ENCODE measurements around the gene CMAS. TPM values are rescaled to one million over a fixed set of nuclear protein-coding genes. Genes with fewer than 3 reads are reported as not detected.
"Not testable (repeated sequence)": the region's sequence is repeated elsewhere in the genome, so short reads cannot be mapped to it uniquely, and the experiment has no call there.

Gene CMAS
- total RNA-seq, 1 donor, result 20.6 TPM

- H3K9me3 ChIP-seq (ENCODE audit: low read depth, low read length), result no peaks in the 10 kb centered on the region
- no peak overlapping the region for H3K4me2 ChIP-seq (ENCODE audit: insufficient read depth, low read length)
- H3K27ac ChIP-seq (ENCODE audit: low read depth, low read length), result no peak overlapping the region
- no peak overlapping the region for H2AFZ ChIP-seq (ENCODE audit: low read length)
- H4K20me1 ChIP-seq (ENCODE audit: insufficient read depth, low read length), result peaks cover 4% of the 10 kb centered on the region
- H3K4me3 ChIP-seq (ENCODE audit: insufficient read depth, low read length), result no peak overlapping the region
- no peaks in the 10 kb centered on the region for H3K27me3 ChIP-seq (ENCODE audit: insufficient read depth, low read length)
- DNase-seq (ENCODE audit: insufficient read length, low spot score, missing footprints), result no peak
- H3K79me2 ChIP-seq (ENCODE audit: insufficient read depth, low read length), result peaks cover 69% of the 10 kb centered on the region
- TF ChIP-seq CTCF (IDR thresholded peaks at IDR 0.05; ENCODE audit: extremely low read depth, low read depth, low read length), result no peak
- peaks cover 8% of the 10 kb centered on the region for H3K4me1 ChIP-seq (ENCODE audit: insufficient read depth, low read length)
- H3K36me3 ChIP-seq (ENCODE audit: insufficient read depth, low read length), result peaks cover 8% of the 10 kb centered on the region
These were observed 5.2 kb downstream of the CMAS start for GRCh38 chr12:22051114-22051698.

GRCh38 chr12:22052994-22053393 is 7.0 kb downstream of the CMAS start:
- not testable (repeated sequence) for H3K27me3 ChIP-seq (ENCODE audit: insufficient read depth, low read length); DNase-seq (ENCODE audit: insufficient read length, low spot score, missing footprints); H3K4me2 ChIP-seq (ENCODE audit: insufficient read depth, low read length); H2AFZ ChIP-seq (ENCODE audit: low read length); H3K9me3 ChIP-seq (ENCODE audit: low read depth, low read length); H3K4me1 ChIP-seq (ENCODE audit: insufficient read depth, low read length); H4K20me1 ChIP-seq (ENCODE audit: insufficient read depth, low read length); H3K27ac ChIP-seq (ENCODE audit: low read depth, low read length); H3K4me3 ChIP-seq (ENCODE audit: insufficient read depth, low read length)
- Histone ChIP-seq H3K36me3 (ENCODE audit: insufficient read depth, low read length) (peaks cover 25% of the 10 kb centered on the region), H3K79me2 (ENCODE audit: insufficient read depth, low read length) (peaks cover 53% of the 10 kb centered on the region)

- no peaks in the 10 kb centered on the region for H3K27me3 ChIP-seq (ENCODE audit: insufficient read depth, low read length)
- no peak overlapping the region for H2AFZ ChIP-seq (ENCODE audit: low read length)
- H3K4me3 ChIP-seq (ENCODE audit: insufficient read depth, low read length), result no peak overlapping the region
- no peaks in the 10 kb centered on the region for H4K20me1 ChIP-seq (ENCODE audit: insufficient read depth, low read length)
- H3K36me3 ChIP-seq (ENCODE audit: insufficient read depth, low read length), result peaks cover 27% of the 10 kb centered on the region
- no peak for DNase-seq (ENCODE audit: insufficient read length, low spot score, missing footprints)
- no peak for TF ChIP-seq CTCF (IDR thresholded peaks at IDR 0.05; ENCODE audit: extremely low read depth, low read depth, low read length)
- H3K9me3 ChIP-seq (ENCODE audit: low read depth, low read length), result no peaks in the 10 kb centered on the region
- H3K4me1 ChIP-seq (ENCODE audit: insufficient read depth, low read length), result no peaks in the 10 kb centered on the region
- no peak overlapping the region for H3K27ac ChIP-seq (ENCODE audit: low read depth, low read length)
- no peak overlapping the region for H3K4me2 ChIP-seq (ENCODE audit: insufficient read depth, low read length)
- H3K79me2 ChIP-seq (ENCODE audit: insufficient read depth, low read length), result peaks cover 41% of the 10 kb centered on the region
These were observed 8.1 kb downstream of the CMAS start for GRCh38 chr12:22054155-22054554.

- Histone ChIP-seq H3K79me2 (ENCODE audit: insufficient read depth, low read length) (peaks cover 20% of the 10 kb centered on the region), H3K4me1 (ENCODE audit: insufficient read depth, low read length) (no peaks in the 10 kb centered on the region), H3K27me3 (ENCODE audit: insufficient read depth, low read length) (no peaks in the 10 kb centered on the region), H3K36me3 (ENCODE audit: insufficient read depth, low read length) (peaks cover 27% of the 10 kb centered on the region), H3K27ac (ENCODE audit: low read depth, low read length) (no peak overlapping the region), H3K4me2 (ENCODE audit: insufficient read depth, low read length) (no peak overlapping the region), H3K9me3 (ENCODE audit: low read depth, low read length) (no peaks in the 10 kb centered on the region), H3K4me3 (ENCODE audit: insufficient read depth, low read length) (no peak overlapping the region), H2AFZ (ENCODE audit: low read length) (no peak overlapping the region), H4K20me1 (ENCODE audit: insufficient read depth, low read length) (no peaks in the 10 kb centered on the region)
- no peak for TF ChIP-seq CTCF (IDR thresholded peaks at IDR 0.05; ENCODE audit: extremely low read depth, low read depth, low read length)
- DNase-seq (ENCODE audit: insufficient read length, low spot score, missing footprints), result no peak
These were observed 10.6 kb downstream of the CMAS start for GRCh38 chr12:22056607-22057006.
